ENCODE measurements around the gene KRTAP2-1.
"Not testable (repeated sequence)": the region's sequence is repeated elsewhere in the genome, so short reads cannot be mapped to it uniquely, and the experiment has no call there.

Gene KRTAP2-1

GRCh38 chr17:41013606-41014005, 33.5 kb downstream of the KRTAP2-1 start:
- no peak for DNase-seq (ENCODE audit: extremely low read depth in 1 of 2, low read depth in 1 of 2)

DNA sequence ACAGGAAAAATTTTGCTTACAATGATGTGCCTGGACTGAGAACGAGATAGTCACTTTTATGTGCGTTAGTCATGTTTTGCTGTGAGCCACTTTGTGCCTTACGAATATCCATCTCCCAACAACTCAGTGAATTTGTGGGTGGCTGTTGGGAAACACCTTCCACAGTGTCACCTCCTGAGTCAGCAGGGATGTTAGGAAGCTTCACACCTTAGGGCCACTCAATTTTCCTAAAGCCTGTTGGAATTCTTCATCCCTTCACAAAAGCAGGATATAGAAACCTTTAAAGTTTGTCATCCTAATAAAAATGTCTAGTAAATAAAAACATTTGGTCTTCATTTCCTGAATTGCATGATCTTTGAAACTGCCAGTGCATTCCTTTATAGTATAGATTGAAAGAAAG, 33.9 kb downstream of the KRTAP2-1 start:
- DNase-seq (ENCODE audit: extremely low read depth in 1 of 2, low read depth in 1 of 2), result no peak

DNA sequence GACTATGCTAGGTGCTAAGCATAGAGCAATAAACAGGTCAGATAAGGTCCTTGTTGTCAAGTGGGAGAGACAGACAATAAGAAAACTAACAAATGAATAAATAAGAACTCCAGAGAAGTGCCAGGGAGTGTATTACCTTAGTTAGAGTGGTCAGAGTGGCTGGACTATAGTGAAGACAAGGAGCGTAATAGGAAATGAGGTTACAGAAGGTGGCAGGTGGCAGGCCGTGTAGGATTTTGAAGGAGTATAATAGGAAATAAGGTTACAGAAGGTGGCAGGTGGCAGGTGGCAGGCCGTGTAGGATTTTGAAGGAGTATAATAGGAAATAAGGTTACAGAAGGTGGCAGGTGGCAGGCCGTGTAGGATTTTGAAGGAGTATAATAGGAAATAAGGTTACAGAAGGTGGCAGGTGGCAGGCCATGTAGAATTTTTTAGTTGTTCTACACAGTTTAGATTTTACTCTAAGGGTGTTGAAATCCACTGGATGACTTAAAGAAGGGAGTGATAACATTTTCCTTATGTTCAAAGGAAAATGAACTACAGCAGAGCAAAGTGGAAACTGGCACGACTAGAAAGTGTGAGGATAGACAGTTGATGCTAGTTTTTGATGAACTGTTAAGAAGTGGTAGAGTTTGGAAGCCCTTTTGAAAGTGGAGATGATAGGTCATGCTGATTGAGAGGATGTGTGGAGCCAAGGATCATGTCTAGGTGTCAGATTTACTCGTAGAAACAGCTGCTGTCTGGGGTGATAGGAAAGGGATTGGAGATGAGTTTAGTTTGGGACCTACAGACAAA, 34.6 kb downstream of the KRTAP2-1 start:
- DNase-seq (ENCODE audit: extremely low read depth in 1 of 2, low read depth in 1 of 2), result no peak

GRCh38 chr17:41010441-41010840, 36.7 kb downstream of the KRTAP2-1 start:
- no peak for DNase-seq (ENCODE audit: extremely low read depth in 1 of 2, low read depth in 1 of 2)

GRCh38 chr17:41009936-41010335, 37.2 kb downstream of the KRTAP2-1 start:
- DNase-seq (ENCODE audit: extremely low read depth in 1 of 2, low read depth in 1 of 2), result no peak

GRCh38 chr17:41009301-41009760, 37.8 kb downstream of the KRTAP2-1 start:
- DNase-seq (ENCODE audit: extremely low read depth in 1 of 2, low read depth in 1 of 2), result no peak

- DNase-seq (ENCODE audit: extremely low read depth in 1 of 2, low read depth in 1 of 2), result no peak
Measured at GRCh38 chr17:41008811-41009210, 38.3 kb downstream of the KRTAP2-1 start, which contains the start of gene KRTAP3-1. Gene KRTAP3-1, minus strand, starts transcription at chr17:41009128. Its CDS starts 54 bp downstream, at chr17:41009074.

- no peak for DNase-seq (ENCODE audit: extremely low read depth in 1 of 2, low read depth in 1 of 2)
Measured at GRCh38 chr17:41004397-41004796, 42.7 kb downstream of the KRTAP2-1 start.

DNA sequence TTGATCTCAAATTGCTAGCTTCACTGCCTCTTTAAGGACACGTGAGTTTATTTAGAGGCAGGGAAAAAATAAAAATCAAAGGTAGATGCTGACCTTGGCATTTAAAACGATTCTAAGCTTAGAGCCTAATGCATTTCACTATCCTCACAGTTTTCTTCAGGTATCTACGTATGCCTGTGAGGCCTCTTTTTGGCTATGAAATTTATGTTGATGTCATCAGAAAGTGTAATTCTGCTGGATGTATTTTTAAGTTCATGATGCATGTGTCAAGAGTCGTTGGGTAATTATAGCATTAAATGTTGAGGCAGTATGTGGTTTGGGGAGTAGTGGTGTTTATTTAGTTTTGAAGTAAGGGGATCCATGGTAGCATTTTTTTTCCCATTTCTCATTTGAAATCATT, 43.2 kb downstream of the KRTAP2-1 start:
- no peak for DNase-seq (ENCODE audit: extremely low read depth in 1 of 2, low read depth in 1 of 2)

DNA sequence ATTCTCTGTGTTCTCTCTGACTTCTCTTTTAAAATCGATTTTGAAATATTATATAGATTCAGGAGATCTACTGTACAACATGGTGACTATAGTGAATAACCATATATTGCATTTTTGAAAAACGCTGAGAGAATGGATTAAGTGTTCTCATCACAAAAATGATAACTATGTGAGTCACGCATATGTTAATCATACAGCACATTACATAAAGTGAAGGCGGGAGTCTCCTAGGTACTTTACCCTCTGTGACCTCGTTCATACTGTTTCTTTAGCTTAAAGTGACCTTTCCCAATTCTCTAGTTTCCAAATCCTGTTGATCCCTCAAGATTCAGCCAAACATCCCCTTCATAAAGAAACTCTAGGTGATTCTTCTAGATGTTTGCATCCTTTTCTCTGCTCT, 44.3 kb downstream of the KRTAP2-1 start:
- DNase-seq (ENCODE audit: extremely low read depth in 1 of 2, low read depth in 1 of 2), result no peak

- DNase-seq (ENCODE audit: extremely low read depth in 1 of 2, low read depth in 1 of 2), result no peak
Measured at GRCh38 chr17:41001795-41002194, 45.3 kb downstream of the KRTAP2-1 start.

DNA sequence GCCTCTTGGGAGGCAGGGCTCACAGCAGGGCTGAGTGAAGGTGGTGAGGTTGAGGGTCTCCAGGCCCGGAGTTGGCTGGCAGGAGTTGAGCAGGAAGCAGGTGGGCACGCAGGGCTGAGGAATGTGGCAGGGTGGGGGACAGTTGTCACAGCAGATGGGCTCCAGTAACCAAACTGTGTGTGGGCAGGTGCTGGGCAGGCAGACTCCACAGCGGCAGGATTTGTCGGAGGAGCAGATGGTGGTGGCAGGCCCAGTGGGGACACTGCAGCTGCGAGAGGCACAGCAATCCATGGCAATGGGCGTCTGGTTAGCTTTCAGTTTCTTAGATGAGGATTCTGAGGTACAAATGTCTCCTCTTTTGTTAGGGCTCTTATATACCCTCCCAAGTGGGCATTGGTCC, 47.6 kb downstream of the KRTAP2-1 start, which contains the start of gene KRTAP3-2:
KRTAP3-2 (minus strand) TSS at position 344 of the 400 bp plus-strand sequence; CDS start at position 291, 53 bp downstream.
- DNase-seq (ENCODE audit: extremely low read depth in 1 of 2, low read depth in 1 of 2), result not testable (repeated sequence)

GRCh38 chr17:40997361-40997760, 49.8 kb downstream of the KRTAP2-1 start:
- DNase-seq (ENCODE audit: extremely low read depth in 1 of 2, low read depth in 1 of 2), result no peak

GRCh38 chr17:40996829-40997228, 50.3 kb downstream of the KRTAP2-1 start:
- no peak for DNase-seq (ENCODE audit: extremely low read depth in 1 of 2, low read depth in 1 of 2)

All from activated CD8-positive, alpha-beta memory T cell treated with anti-CD3 and anti-CD28 coated beads for 1 hour (primary cell).